Loucy (cell line): ENCODE data around the gene MRPS10.

Experiments used
- H2AFZ ChIP-seq: fragments of 200-600 bp; sonication (generic); 2 replicates; pipeline ENCODE4 v1.6.0; 2016; ENCODE audit warnings: antibody characterized with exemption, mild to moderate bottlenecking, low read length, moderate library complexity
- H3F3A ChIP-seq: fragments of 200-600 bp; 2 replicates; pipeline ENCODE4 v1.6.0; 2016; ENCODE audit warnings: antibody characterized with exemption, low read depth, mild to moderate bottlenecking
- H3K27me3 ChIP-seq: fragments of 200-600 bp; sonication (generic); 2 replicates; pipeline ENCODE4 v1.6.1; 2014; ENCODE audit warnings: low read length, mild to moderate bottlenecking; ENCODE audit not compliant: insufficient read depth, poor library complexity, severe bottlenecking
- H3K36me3 ChIP-seq: fragments of 200-600 bp; sonication (generic); 2 replicates; pipeline ENCODE4 v1.6.1; 2016; ENCODE audit warnings: low read length; ENCODE audit not compliant: insufficient read depth
- H3K4me1 ChIP-seq: fragments of 200-600 bp; sonication (generic); 2 replicates; pipeline ENCODE4 v1.5.1; 2014; ENCODE audit warnings: low read length, mild to moderate bottlenecking; ENCODE audit not compliant: insufficient read depth, poor library complexity, severe bottlenecking
- H3K4me2 ChIP-seq: fragments of 200-600 bp; sonication (generic); 2 replicates; pipeline ENCODE4 v1.6.0; 2014; ENCODE audit warnings: antibody characterized with exemption, low read length, low read depth, mild to moderate bottlenecking; ENCODE audit not compliant: poor library complexity, severe bottlenecking
- H3K4me3 ChIP-seq: fragments of 200-600 bp; sonication (generic); 2 replicates; pipeline ENCODE4 v1.5.1; 2014; ENCODE audit warnings: low read length, mild to moderate bottlenecking, mixed read lengths; ENCODE audit not compliant: poor library complexity, severe bottlenecking
- H3K79me2 ChIP-seq: fragments of 200-600 bp; sonication (generic); 2 replicates; pipeline ENCODE4 v1.6.1; 2014; ENCODE audit warnings: low read length; ENCODE audit not compliant: insufficient read depth
- H3K9ac ChIP-seq: fragments of 200-600 bp; sonication (generic); 2 replicates; pipeline ENCODE4 v1.6.0; 2014; ENCODE audit warnings: mild to moderate bottlenecking, low read depth, low read length, moderate library complexity; ENCODE audit not compliant: poor library complexity, severe bottlenecking
- H3K9me2 ChIP-seq: fragments of 200-600 bp; sonication (generic); replicated peaks from 2 replicates; pipeline ENCODE4 v1.6.1; 2016; ENCODE audit warnings: low read depth, low read length, mixed read lengths
- H3K9me3 ChIP-seq: fragments of 200-600 bp; sonication (generic); 2 replicates; pipeline ENCODE4 v1.6.1; 2014; ENCODE audit warnings: mild to moderate bottlenecking, antibody characterized with exemption, low read length, low read depth; ENCODE audit not compliant: insufficient read depth
- H4K20me1 ChIP-seq: fragments of 200-600 bp; sonication (generic); 2 replicates; pipeline ENCODE4 v1.6.0; 2014; ENCODE audit warnings: antibody characterized with exemption, low read length, mild to moderate bottlenecking; ENCODE audit not compliant: insufficient read depth, poor library complexity, severe bottlenecking
- EZH2phosphoT487 ChIP-seq: fragments of 200-600 bp; IDR thresholded peaks from 2 replicates; pipeline ENCODE4 v1.6.1; 2018; ENCODE audit warnings: antibody characterized with exemption, mild to moderate bottlenecking, moderate library complexity, borderline replicate concordance
- TF ChIP-seq, protein P1 (sequence below): fragments of 200-600 bp; sonication (generic); conservative IDR thresholded peaks from 2 replicates; pipeline ENCODE4 v1.5.1; 2014; ENCODE audit warnings: mild to moderate bottlenecking, antibody characterized with exemption, low read length

The MRPS10 gene

DNA sequence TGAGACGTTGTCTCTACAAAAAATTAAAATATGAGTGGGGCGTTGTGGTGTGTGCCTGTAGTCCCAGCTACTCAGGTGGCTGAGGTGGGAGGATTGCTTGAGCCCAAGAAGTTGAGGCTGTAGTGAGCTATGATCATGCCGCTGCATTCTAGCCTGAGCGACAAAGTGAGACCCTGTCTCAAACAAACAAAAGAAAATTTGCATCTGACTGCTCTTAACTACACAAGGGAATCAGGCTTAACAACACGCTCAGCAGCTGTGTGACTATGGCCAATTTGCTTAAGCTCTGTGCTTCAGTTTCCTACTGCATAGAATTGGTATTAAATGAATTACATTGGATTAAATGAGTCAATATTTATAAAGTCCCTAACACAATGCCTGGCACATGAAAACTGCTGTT, 24.3 kb upstream of the MRPS10 start:
- no peaks in the 10 kb centered on the region for H4K20me1 ChIP-seq
- H3F3A ChIP-seq, result no peaks in the 10 kb centered on the region
- H3K9me2 ChIP-seq, result no peaks in the 10 kb centered on the region
- peaks cover 33% of the 10 kb centered on the region; the same call in 1 of the 2 replicates for H3K36me3 ChIP-seq
- H3K4me1 ChIP-seq, result no peaks in the 10 kb centered on the region
- no peak overlapping the region for H3K4me2 ChIP-seq
- no peak overlapping the region for H3K9ac ChIP-seq
- H3K4me3 ChIP-seq, result no peak overlapping the region
- H3K27me3 ChIP-seq, result no peaks in the 10 kb centered on the region
- no peak overlapping the region for H2AFZ ChIP-seq
- H3K79me2 ChIP-seq, result no peaks in the 10 kb centered on the region
- TF ChIP-seq, protein P1, sequence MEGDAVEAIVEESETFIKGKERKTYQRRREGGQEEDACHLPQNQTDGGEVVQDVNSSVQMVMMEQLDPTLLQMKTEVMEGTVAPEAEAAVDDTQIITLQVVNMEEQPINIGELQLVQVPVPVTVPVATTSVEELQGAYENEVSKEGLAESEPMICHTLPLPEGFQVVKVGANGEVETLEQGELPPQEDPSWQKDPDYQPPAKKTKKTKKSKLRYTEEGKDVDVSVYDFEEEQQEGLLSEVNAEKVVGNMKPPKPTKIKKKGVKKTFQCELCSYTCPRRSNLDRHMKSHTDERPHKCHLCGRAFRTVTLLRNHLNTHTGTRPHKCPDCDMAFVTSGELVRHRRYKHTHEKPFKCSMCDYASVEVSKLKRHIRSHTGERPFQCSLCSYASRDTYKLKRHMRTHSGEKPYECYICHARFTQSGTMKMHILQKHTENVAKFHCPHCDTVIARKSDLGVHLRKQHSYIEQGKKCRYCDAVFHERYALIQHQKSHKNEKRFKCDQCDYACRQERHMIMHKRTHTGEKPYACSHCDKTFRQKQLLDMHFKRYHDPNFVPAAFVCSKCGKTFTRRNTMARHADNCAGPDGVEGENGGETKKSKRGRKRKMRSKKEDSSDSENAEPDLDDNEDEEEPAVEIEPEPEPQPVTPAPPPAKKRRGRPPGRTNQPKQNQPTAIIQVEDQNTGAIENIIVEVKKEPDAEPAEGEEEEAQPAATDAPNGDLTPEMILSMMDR, result no peak
- no peak for TF ChIP-seq EZH2phosphoT487
- H3K9me3 ChIP-seq, result no peaks in the 10 kb centered on the region

DNA sequence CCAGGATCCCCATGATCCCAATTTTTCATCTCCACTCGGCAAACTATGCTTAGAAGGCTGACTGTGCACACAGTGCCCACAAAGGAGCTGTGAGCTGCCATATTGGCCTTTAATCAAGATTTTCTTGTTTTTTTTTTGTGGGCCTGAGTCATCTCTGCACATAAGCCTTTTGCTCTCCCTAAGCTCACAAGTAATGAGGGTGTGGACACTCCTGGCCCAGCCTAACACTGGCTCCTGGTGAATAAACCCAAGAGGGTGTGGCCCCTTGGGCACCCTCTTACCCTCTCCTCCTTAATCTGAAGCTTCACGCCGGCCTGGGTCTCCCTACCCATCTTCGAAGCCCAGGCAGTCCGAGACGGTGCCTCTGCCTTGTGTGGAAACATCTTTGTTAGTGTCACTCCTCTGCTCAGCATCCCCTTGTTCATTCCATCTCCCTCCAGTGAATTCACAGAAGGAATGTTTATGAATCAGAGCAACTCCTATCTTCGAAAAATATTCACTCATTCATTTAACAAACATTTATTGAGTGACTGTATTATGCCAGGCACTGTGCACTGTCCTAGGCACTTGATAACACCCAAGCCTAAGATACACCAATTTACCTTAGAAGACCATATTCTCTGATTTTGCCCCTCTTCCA, 22.2 kb upstream of the MRPS10 start:
- Histone ChIP-seq H3K9me3 (no peaks in the 10 kb centered on the region), H4K20me1 (no peaks in the 10 kb centered on the region), H3K4me2 (no peak overlapping the region), H3K27me3 (no peaks in the 10 kb centered on the region), H3K9me2 (no peaks in the 10 kb centered on the region), H3K4me3 (no peak overlapping the region), H3K79me2 (no peaks in the 10 kb centered on the region), H3F3A (no peaks in the 10 kb centered on the region), H2AFZ (no peak overlapping the region), H3K36me3 (peaks cover 48% of the 10 kb centered on the region; the same call in 1 of the 2 replicates), H3K4me1 (no peaks in the 10 kb centered on the region), H3K9ac (no peak overlapping the region)
- TF ChIP-seq EZH2phosphoT487, result no peak
- TF ChIP-seq, protein P1, result no peak

DNA sequence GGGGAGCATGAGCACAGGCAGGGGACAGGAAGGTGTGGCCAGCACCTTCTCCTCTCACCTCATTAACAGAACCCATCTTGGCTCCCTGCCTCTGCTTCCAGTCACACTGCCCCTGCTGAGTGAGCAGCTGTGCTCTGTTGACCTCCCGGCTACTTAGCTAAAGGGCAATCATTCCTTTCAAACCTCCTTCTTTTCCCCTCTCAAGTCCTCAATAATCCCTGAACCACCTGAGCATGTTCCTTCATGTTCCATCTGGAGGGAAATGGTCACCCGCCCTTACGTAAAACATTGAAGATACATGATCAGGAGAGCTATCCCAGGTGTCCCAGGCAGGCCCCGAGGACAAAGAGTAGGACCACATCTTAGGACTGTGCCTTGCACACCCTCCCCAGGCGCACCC, 21.7 kb upstream of the MRPS10 start:
- H2AFZ ChIP-seq, result no peak overlapping the region
- no peak overlapping the region for H3K9ac ChIP-seq
- TF ChIP-seq, protein P1, result no peak
- no peak for TF ChIP-seq EZH2phosphoT487
- peaks cover 48% of the 10 kb centered on the region; the same call in 1 of the 2 replicates for H3K36me3 ChIP-seq
- H3K4me2 ChIP-seq, result no peak overlapping the region
- no peaks in the 10 kb centered on the region for H4K20me1 ChIP-seq
- no peaks in the 10 kb centered on the region for H3K27me3 ChIP-seq
- no peaks in the 10 kb centered on the region for H3F3A ChIP-seq
- H3K4me1 ChIP-seq, result no peaks in the 10 kb centered on the region
- H3K4me3 ChIP-seq, result no peak overlapping the region
- H3K9me2 ChIP-seq, result no peaks in the 10 kb centered on the region
- H3K9me3 ChIP-seq, result no peaks in the 10 kb centered on the region
- H3K79me2 ChIP-seq, result no peaks in the 10 kb centered on the region
